Ovary (tissue), 3 donors: ENCODE results near the gene IRF2BPL.

ENCODE experiments used
- POLR2A ChIP-seq: fragments of 450-650 bp; IDR thresholded peaks from one replicate; pipeline ENCODE4 v1.6.1; 2017; ENCODE audit warnings: antibody characterized with exemption, mild to moderate bottlenecking, moderate library complexity
- TF ChIP-seq, protein P1 (sequence below), 3 donors: fragments of 450-650 bp in 2 of 3; fragments of 200-600 bp in 1 of 3; IDR thresholded peaks; one replicate each; pipeline versions ENCODE4 v1.5.1 to v1.8.0; 2016 to 2022; ENCODE audit warnings: antibody characterized with exemption in 3 of 3, mild to moderate bottlenecking in 1 of 3
- donor health status: DM: no; HTN: no; CAD: no.

DNA sequence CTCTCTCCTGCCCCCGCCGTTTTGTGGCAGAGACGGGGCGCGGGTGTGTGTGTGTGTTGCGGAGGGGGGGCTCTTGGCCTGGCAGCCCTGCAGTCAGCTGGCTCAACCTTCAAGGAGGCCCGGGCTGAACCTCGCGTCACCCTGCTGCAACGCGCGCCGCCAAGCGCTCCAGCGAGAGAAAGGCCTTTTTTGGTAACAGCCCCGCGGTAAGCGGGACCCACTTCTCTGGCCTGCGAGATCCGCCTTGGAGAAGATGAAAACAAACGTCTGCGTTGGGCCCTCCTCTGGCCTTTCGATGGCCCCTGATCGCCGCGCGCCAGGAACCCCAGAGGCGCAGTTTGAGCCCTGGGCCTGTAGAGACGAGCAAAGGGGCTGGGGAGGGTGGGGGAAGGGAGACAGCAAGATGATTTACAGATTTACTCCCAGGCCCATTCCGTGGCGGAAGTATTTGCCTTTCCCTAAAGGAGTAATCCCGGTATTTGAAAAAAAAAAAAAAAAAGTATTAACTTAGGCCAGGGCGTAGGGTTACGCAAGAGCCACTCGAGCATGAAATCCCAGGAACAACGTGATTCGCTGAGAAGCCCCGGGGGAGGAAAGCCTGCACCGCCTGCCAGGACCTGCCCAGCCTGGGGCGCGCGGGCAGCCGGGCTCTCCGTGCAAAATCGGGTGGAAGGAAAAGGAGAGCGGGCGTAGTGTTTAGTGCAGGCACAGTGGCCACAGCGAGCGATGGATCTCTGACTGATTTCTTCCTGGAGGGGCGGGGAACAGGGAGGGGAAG is 4.5 kb upstream of the IRF2BPL start:
- TF ChIP-seq, protein P1, sequence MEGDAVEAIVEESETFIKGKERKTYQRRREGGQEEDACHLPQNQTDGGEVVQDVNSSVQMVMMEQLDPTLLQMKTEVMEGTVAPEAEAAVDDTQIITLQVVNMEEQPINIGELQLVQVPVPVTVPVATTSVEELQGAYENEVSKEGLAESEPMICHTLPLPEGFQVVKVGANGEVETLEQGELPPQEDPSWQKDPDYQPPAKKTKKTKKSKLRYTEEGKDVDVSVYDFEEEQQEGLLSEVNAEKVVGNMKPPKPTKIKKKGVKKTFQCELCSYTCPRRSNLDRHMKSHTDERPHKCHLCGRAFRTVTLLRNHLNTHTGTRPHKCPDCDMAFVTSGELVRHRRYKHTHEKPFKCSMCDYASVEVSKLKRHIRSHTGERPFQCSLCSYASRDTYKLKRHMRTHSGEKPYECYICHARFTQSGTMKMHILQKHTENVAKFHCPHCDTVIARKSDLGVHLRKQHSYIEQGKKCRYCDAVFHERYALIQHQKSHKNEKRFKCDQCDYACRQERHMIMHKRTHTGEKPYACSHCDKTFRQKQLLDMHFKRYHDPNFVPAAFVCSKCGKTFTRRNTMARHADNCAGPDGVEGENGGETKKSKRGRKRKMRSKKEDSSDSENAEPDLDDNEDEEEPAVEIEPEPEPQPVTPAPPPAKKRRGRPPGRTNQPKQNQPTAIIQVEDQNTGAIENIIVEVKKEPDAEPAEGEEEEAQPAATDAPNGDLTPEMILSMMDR (IDR thresholded peaks at IDR 0.05) = peak in 1 of 3 donors; percentile 22
- peak; percentile 51 for TF ChIP-seq POLR2A
